RWPE1 (cell line): ENCODE data around the gene SMCO2.

Source experiments
- CTCF ChIA-PET: fragments of 350-600 bp; sonication (Branson Sonifier 250); formaldehyde crosslinking; extraction: SDS; loops from one replicate; lab custom pipeline; 2021; lab: Yijun Ruan, JAX
- POLR2A ChIA-PET: fragments of 400-600 bp; formaldehyde crosslinking; extraction: SDS; loops from one replicate; lab custom pipeline; 2020; ENCODE audit warnings: antibody characterized with exemption; ENCODE audit not compliant: low non-redundant PET; lab: Yijun Ruan, JAX
- DNase-seq: peaks from one replicate; pipeline ENCODE4 v3.0.0; 2012; ENCODE audit warnings: low spot score
- H3K27ac ChIP-seq: fragments of 450-650 bp; 2 replicates; pipeline ENCODE4 v1.5.1; 2017
- CTCF ChIP-seq: fragments of 450-650 bp; conservative IDR thresholded peaks from 2 replicates; pipeline ENCODE4 v1.5.1; 2017; ENCODE audit warnings: low read depth, mild to moderate bottlenecking

The SMCO2 gene

GRCh38 chr12:27521981-27522380, 75.4 kb downstream of the SMCO2 start:
- ChIA-PET POLR2A (no interaction called here), CTCF (interaction anchor here (0.6 kb wide), 1 partner anchor 16 kb away, joined by 4 read pairs; no protein-coding TSS in a partner anchor)
- no peak overlapping the region for H3K27ac ChIP-seq
- no peak for TF ChIP-seq CTCF
- DNase-seq, result no peak

- POLR2A ChIA-PET, result no interaction called here
- CTCF ChIA-PET, result interaction anchor here (0.6 to 1.6 kb wide), 6 partner anchors 27 to 170 kb away, joined by 3 to 6 read pairs (median 3); no protein-coding TSS in a partner anchor
- no peak for DNase-seq
- H3K27ac ChIP-seq, result peak overlapping the region; percentile 89
- TF ChIP-seq CTCF, result no peak
These were observed 76.7 kb downstream of the SMCO2 start for GRCh38 chr12:27523305-27523641.

- DNase-seq, result peak; percentile 99
- ChIA-PET CTCF (interaction anchor here (0.6 to 1.6 kb wide), 4 partner anchors 74 to 99 kb away, joined by 3 to 6 read pairs (median 4); no protein-coding TSS in a partner anchor), POLR2A (interaction anchor here (0.6 to 0.9 kb wide), 3 partner anchors 70 to 110 kb away, joined by 3 to 8 read pairs (median 3); no protein-coding TSS in a partner anchor)
These were observed 77.3 kb downstream of the SMCO2 start, which contains the start of gene PPFIBP1 for GRCh38 chr12:27523642-27524493. TSS of gene PPFIBP1 (plus strand) at chr12:27524206. CDS start at chr12:27633397, 109,191 bp downstream.

GRCh38 chr12:27524494-27524835, 77.9 kb downstream of the SMCO2 start:
- TF ChIP-seq CTCF, result no peak
- no peak for DNase-seq
- POLR2A ChIA-PET, result interaction anchor here (0.6 to 0.9 kb wide), 4 partner anchors 25 to 109 kb away, joined by 3 to 8 read pairs (median 3); no protein-coding TSS in a partner anchor
- H3K27ac ChIP-seq, result peak overlapping the region; percentile 89
- CTCF ChIA-PET, result interaction anchor here (0.7 to 1.6 kb wide), 3 partner anchors 19 to 90 kb away, joined by 3 to 6 read pairs (median 4); no protein-coding TSS in a partner anchor

More at GRCh38 chr12:27523642-27524493, 77.3 kb downstream of the SMCO2 start, which contains the start of gene PPFIBP1:
- TF ChIP-seq CTCF, result no peak
- H3K27ac ChIP-seq, result peak within 1 kb of the TSS; percentile 89

GRCh38 chr12:27524839-27525753, 78.6 kb downstream of the SMCO2 start:
- POLR2A ChIA-PET, result interaction anchor here (0.7 to 0.9 kb wide), 3 partner anchors 25 to 100 kb away, joined by 3 read pairs; no protein-coding TSS in a partner anchor
- peak; percentile 66 for DNase-seq
- peak overlapping the region; percentile 89; the same call in 1 of the 2 replicates for H3K27ac ChIP-seq
- TF ChIP-seq CTCF, result no peak
- CTCF ChIA-PET, result interaction anchor here (0.7 to 0.8 kb wide), 2 partner anchors 20 to 38 kb away, joined by 3 to 4 read pairs; no protein-coding TSS in a partner anchor
